Tibial artery (tissue), 4 donors: ENCODE data around the gene ARHGAP15.

Experiments
- DNase-seq, 2 donors: peaks; one replicate each; pipeline ENCODE4 v3.0.0-alpha.2; 2019
- H3K27ac ChIP-seq, 2 donors: fragments of 200-600 bp; sonication (generic) in 1 of 2; 1 replicate in 1 of 2; 2 replicates in 1 of 2; pipeline ENCODE4 v1.5.1; 2018 to 2019; ENCODE audit warnings: mild to moderate bottlenecking in 1 of 2
- H3K27me3 ChIP-seq, 2 donors: fragments of 200-600 bp; sonication (generic) in 1 of 2; one replicate each; pipeline versions ENCODE4 v1.5.1 to v1.6.0; 2016 to 2019
- H3K36me3 ChIP-seq, 3 donors: fragments of 200-600 bp; sonication (generic) in 2 of 3; one replicate each; pipeline ENCODE4 v1.5.1; 2016 to 2019; ENCODE audit warnings: mild to moderate bottlenecking in 2 of 3
- H3K4me1 ChIP-seq, 4 donors: fragments of 200-600 bp; sonication (generic) in 2 of 4; 1 replicate in 3 of 4; 2 replicates in 1 of 4; pipeline ENCODE4 v1.5.1; 2016 to 2019
- H3K4me3 ChIP-seq, 2 donors: fragments of 200-600 bp; sonication (generic) in 1 of 2; 1 replicate in 1 of 2; 2 replicates in 1 of 2; pipeline ENCODE4 v1.5.1; 2018 to 2019; ENCODE audit warnings: mild to moderate bottlenecking in 2 of 2
- H3K9me3 ChIP-seq, 3 donors: fragments of 200-600 bp; sonication (generic) in 1 of 3; one replicate each; pipeline ENCODE4 v1.5.1; 2016 to 2019
- CTCF ChIP-seq, 2 experiments: fragments of 200-600 bp in 1 of 2; fragments of 450-650 bp in 1 of 2; IDR thresholded peaks; one replicate each; pipeline ENCODE4 v1.5.1; 2017 to 2019; ENCODE audit warnings: antibody characterized with exemption in 2 of 2, mild to moderate bottlenecking in 1 of 2, moderate library complexity in 1 of 2
- intact Hi-C: fragments of 100-400 bp; cut with DNase I; formaldehyde crosslinking; loops from one replicate; pipeline ENCODE4 v1.15.0; 2023; ENCODE audit warnings: low total_unique reads

Gene ARHGAP15

DNA sequence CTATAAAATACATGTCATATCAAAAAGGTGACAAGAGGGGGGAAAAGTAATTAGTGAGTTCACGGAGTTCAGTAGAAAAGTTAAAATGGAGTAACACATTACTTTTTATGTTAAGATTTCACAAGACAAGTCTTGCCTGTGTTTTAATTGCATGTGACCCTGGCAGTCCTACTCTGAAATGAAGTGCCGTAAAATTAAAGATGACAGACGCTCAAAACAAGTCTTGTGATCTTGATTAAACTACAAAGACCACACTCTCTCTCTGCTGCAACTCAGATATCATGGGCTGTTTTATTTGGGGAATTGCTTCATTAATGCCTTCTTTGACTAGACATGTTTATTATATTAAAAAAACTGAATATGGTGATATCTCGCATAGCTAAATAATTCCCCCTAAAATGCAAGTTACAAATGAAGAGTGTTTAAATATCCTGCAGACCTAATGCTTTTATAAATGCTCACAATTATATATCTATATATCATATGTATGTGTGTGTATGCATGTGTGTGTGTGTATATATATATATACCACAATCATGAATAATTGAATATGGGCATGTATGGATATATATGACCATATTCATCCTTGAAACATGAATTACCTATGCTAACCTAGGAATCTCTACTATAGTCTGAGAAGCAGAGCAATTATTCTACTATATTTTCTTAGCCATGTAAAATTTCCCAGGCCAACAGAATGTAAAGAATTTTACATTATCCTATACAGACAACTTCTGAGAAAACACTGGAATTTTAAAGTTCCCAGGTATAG is 647.5 kb downstream of the ARHGAP15 start:
- no peak for TF ChIP-seq CTCF (IDR thresholded peaks at IDR 0.05)
- no peak for DNase-seq
- Histone ChIP-seq H3K4me3 (no peak overlapping the region), H3K27me3 (no peaks in the 10 kb centered on the region), H3K9me3 (no peaks in the 10 kb centered on the region), H3K27ac (no peak overlapping the region), H3K4me1 (no peaks in the 10 kb centered on the region), H3K36me3 (no peaks in the 10 kb centered on the region)
- intact Hi-C loops: no loop called here

- no peak for DNase-seq
- Histone ChIP-seq H3K36me3 (no peaks in the 10 kb centered on the region), H3K9me3 (no peaks in the 10 kb centered on the region), H3K4me1 (no peaks in the 10 kb centered on the region), H3K27me3 (no peaks in the 10 kb centered on the region), H3K4me3 (no peak overlapping the region), H3K27ac (no peak overlapping the region)
- intact Hi-C loops: no loop called here
- no peak for TF ChIP-seq CTCF (IDR thresholded peaks at IDR 0.05)
Observed at GRCh38 chr2:143779021-143779420, 649.8 kb downstream of the ARHGAP15 start.

GRCh38 chr2:143786026-143786765 is 657.0 kb downstream of the ARHGAP15 start:
- DNase-seq: no peak
- TF ChIP-seq CTCF (IDR thresholded peaks at IDR 0.05): no peak
- no peak overlapping the region for H3K27ac ChIP-seq
- H3K9me3 ChIP-seq: no peaks in the 10 kb centered on the region
- intact Hi-C loops: no loop called here
- H3K4me1 ChIP-seq: no peaks in the 10 kb centered on the region
- no peaks in the 10 kb centered on the region for H3K27me3 ChIP-seq
- H3K36me3 ChIP-seq: no peaks in the 10 kb centered on the region
- H3K4me3 ChIP-seq: no peak overlapping the region

- TF ChIP-seq CTCF (IDR thresholded peaks at IDR 0.05): no peak
- DNase-seq: no peak
- Histone ChIP-seq H3K4me3 (no peak overlapping the region), H3K27ac (no peak overlapping the region), H3K9me3 (no peaks in the 10 kb centered on the region), H3K4me1 (no peaks in the 10 kb centered on the region), H3K36me3 (no peaks in the 10 kb centered on the region), H3K27me3 (no peaks in the 10 kb centered on the region)
- intact Hi-C loops: no loop called here
Observed at GRCh38 chr2:143787674-143788073, 658.5 kb downstream of the ARHGAP15 start.

- intact Hi-C loops: no loop called here
- Histone ChIP-seq H3K36me3 (no peaks in the 10 kb centered on the region), H3K4me1 (no peaks in the 10 kb centered on the region), H3K27me3 (no peaks in the 10 kb centered on the region), H3K4me3 (no peak overlapping the region), H3K9me3 (no peaks in the 10 kb centered on the region), H3K27ac (no peak overlapping the region)
- no peak for DNase-seq
- no peak for TF ChIP-seq CTCF (IDR thresholded peaks at IDR 0.05)
Observed at GRCh38 chr2:143792602-143793001, 663.4 kb downstream of the ARHGAP15 start.
